CMK (cell line): ENCODE data around the gene FAM124B.
A peak's percentile ranks its signal among the peaks of the same experiment; 100 is the strongest.

Source experiments
- DNase-seq: peaks from one replicate; pipeline ENCODE4 v3.0.0-alpha.2; 2010; ENCODE audit warnings: low read depth

Gene FAM124B, protein sequence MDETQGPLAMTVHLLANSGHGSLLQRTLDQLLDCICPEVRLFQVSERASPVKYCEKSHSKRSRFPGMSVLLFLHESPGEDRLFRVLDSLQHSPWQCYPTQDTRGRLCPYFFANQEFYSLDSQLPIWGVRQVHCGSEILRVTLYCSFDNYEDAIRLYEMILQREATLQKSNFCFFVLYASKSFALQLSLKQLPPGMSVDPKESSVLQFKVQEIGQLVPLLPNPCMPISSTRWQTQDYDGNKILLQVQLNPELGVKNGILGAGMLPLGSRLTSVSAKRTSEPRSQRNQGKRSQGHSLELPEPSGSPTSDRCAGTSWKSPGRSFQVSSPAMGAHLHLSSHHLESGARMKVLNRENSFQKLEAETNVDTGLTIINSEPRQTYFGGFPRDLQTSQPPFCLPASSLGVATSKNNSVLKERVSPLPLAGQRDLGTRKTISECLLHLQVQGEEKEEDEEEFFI

DNA sequence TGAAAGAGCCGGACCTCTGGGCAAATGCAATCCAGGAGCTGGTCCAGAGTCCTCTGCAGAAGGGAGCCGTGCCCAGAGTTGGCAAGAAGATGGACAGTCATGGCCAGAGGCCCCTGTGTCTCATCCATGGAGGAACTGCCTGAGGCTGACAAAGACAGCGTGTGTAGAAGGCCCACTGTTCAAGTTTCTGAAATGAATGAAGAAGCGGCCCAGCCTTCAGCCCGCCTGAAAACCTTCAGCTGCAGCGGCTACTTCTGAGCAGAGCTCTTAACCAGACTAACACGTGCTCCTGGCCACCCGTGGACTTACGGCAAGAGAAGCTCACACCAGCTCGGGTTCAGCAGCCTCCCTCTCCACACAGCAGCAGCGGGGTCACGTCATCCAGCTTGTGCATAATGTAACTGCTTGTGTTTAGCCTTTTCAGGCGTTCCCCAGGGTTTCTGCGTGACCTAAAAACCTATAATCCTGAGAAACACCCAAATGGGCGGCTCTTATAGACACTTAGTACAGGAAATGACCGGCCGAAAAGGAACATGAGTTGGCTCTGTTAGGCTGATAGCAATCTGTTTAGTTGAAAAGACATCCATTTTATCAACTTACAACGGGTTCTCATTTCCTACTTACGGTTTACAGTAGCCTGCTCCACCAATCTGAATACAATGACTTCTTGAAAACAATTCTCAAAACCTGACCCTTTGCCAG is at the start of gene FAM124B:
Gene FAM124B (minus strand): TSS at position 467 of the 702 bp plus-strand sequence. CDS start 339 bp downstream, at position 128.
- DNase-seq, result peak; percentile 78

DNA sequence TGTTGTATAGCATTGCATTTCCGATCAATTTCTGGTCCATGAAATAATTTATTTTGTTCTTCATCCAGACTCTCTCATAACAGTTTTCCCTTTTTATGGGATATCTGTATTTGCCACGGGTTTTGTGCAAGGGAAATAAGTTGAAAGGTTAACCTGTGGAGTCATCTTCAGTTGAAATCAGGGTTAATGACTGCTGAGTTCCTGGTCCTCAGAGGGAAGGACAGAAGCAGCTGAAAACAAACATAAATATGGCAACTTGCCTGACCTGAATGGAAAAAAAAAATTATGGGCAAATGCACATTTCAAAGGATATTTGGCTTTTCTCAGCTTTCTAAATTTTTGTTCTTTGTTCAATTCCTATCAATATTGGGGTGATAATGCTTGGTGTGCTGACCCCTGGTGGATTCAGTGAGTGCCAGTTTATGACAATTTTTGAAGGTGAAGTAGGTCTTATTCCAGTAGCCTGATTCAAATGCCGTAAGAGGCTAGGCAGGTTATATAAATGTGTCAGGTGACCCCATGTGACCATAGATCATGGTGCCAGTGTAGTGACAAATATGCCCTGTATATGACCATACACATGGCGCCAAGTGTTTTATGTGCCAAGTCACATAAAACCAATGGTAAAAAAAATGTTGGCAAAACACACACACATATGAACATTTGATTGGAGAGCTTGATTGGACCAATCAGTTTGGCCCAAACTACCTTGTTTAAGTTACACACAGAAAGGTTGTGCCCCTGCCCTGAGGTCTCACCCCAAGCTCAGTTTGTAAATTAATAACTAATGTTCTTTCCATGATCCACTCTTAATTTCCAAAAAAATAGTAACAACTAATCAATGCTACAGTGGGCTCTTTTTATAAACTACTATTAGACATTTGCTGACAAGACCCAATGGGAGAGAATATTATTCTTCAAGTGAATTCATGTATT is 47.6 kb upstream of the FAM124B start:
- DNase-seq, result no peak

DNA sequence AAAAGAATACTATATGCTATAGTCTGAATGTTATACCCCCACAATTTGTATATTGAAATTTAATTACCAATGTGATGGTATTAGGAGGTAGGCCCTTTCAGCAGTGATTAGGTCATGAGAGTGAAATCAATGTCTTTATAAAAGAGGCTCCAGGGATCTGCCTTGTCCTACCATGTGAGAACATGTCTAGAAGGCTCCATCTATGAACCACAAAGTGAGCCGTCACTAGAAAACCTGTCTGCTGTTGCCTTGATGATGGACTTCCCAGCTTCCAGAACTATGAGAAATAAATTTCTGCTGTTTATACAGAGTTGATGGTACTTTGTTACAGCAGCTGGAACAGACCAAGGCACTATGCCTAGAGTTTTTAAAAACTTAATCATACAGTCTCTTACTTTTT is 46.3 kb upstream of the FAM124B start:
- DNase-seq, result no peak

DNA sequence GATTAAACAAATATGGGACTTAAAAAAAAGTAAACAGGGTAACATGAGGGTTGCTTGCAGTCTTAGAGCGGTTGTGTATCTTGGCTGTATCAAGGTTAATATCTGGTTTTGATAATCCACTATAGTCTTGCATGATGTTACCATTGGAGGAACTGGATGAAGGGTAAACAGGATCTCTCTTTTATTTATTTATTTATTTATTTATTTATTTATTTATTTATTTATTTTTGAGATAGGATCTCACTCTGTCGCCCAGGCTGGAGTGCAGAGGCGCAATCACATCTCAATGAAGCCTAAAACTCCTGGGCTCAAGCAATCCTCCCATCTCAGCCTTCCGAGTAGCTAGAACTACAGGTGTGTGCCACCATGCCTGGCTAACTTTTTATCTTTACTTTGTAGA is 42.9 kb upstream of the FAM124B start:
- DNase-seq, result no peak

DNA sequence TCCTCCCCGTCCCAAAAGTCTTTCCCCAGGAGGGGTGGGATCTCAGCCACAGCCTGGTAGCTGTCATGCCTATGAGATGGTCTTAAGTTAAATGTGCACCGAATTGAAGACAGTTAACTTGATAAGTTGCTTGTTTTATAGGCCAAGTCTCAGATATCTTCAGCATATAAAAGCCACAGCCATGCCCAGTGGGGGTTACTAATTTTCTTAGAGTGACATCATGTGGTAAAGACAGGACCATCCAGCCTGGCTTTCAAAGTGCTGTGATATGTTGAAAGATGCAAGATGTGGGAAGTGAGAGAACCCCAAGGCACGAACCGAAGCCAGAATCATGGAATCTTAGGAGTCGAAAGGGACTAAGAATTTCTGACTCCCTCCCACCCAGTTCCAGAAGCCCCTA is 42.1 kb upstream of the FAM124B start:
- DNase-seq, result no peak

DNA sequence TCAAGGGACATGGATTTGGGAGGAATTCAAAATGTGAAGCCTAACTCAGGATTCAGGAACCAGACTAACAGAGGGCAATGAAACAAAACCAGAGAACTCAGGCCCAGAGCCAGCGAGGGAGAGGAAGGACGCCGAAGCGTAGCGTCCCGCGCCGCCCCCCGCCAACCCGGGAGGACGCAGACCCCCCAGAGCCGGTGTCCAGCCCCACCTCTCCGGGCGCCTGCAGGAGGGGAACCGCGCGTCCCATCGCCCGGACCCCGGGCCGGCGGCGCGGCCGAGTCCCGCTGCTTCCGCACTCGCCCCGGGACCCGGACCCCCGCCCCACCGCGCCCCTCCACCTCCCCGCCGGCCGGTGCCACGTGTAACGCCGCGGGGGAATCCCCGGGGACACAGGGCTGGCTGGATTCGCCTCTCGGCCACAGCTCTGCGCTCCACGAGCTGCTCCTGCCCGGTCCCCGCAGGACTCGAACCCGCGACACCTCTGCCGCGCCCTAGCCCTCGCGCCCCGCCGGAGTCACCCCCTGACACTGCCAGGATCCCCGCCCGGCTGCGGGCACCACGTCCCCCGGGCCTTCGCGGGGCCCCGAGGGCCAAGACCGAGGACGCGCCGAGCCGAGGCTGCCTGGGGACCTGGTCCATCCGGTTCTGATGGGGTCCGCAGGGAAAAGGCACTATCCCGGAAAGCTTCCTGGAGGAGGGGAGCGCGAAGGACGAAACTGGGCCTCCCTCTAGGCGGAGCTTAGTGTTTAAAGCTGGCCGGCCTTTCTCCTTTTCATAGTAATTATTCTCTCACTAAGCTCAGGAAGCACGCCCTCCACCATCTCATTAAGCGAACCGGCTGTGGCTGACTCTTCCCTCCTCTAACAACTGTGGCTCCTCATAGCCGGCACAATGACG is 40.4 kb upstream of the FAM124B start:
- no peak for DNase-seq

DNA sequence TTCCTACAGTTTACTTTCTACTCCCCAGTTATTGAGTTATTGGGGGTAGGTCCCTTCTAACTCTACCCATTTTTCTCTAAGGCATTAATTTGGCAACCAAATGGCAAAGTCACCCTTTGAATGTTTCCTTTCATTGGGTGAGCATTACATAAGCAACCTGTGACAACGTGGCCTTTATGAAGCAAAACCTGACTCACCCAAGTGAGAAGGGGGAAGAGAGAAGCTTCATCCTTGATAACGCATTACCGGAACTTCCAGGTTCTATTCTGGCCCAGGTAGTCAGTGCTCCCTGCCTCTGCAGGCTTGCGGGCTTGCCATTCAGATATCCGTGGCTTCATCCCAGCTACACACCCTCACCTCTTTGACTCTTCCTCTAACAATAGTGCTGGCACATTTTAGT is 39.1 kb upstream of the FAM124B start:
- no peak for DNase-seq

DNA sequence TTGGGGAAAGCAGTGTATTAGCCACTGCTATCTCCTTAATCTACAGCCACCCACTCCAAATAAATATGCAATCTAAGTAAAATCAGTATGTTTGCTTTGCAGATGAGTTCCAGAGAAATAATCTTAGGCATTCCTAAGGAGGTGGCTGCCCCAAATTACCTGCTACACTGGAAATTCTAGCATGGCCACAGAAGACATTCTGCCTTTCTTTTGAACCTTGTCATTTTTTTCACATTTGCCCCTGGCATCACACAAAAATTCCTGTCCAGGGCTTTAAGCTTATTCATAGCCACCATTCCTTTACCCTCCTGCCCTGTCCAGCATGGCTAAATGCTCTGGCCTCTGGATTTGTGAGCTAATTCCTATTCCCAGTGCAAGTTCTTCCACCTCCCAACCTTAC is 36.8 kb upstream of the FAM124B start:
- DNase-seq, result no peak

DNA sequence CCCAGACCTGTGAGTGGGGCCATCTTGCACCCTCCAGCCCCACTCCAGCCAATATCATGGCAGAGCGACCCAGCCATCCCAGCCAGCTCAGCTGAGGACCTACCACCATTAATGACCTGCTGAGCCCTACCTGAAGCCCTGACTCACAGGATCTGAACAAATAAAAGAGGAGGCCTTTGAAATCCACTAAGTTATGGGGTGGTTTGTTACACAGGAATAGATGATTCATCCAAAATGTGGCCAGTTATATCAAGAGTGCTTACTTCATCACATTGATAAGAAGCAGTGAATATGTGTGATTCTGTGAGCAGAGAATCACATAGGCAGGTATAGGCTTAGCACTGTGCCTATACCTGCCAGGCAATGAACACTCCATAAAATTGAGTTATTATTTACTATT is 34.7 kb upstream of the FAM124B start:
- DNase-seq, result no peak

DNA sequence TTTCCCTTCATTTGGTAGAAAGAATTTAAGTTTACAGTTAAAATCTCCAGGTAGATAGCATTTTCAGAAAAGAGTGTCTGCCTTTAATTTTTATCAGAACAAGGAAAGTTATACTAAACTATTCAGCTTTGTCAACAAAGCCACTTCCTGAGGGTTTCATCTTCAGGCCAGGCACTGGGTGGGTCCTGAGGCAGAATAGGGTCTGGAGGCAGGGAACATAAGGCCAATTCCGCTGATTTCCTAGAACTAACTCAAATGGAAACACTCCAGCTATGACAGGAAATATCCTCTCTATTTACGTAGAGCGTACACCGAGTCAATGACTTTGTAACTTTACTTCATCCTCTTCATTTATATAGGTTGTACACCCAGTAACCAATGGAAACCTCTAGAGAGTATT is 32.7 kb upstream of the FAM124B start:
- no peak for DNase-seq

DNA sequence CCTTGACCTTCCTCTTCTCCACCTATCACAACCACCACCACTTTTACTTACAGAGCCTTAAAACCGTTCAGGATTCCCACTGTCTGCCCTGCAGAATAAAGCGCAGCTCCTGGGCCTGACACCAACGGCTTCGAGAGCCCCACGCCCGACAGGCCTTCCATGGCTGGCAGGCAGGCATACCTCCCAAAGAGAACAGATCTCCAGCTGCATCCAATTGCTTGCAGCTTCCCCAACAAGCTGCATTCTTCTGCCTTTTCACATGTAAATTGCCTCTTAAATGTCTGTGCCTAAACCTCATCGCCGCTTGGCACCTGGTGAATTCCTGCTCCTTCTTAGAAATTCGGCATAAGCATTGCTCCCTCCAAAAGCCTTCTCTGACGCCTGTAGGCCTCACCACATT is 31.5 kb upstream of the FAM124B start:
- no peak for DNase-seq

DNA sequence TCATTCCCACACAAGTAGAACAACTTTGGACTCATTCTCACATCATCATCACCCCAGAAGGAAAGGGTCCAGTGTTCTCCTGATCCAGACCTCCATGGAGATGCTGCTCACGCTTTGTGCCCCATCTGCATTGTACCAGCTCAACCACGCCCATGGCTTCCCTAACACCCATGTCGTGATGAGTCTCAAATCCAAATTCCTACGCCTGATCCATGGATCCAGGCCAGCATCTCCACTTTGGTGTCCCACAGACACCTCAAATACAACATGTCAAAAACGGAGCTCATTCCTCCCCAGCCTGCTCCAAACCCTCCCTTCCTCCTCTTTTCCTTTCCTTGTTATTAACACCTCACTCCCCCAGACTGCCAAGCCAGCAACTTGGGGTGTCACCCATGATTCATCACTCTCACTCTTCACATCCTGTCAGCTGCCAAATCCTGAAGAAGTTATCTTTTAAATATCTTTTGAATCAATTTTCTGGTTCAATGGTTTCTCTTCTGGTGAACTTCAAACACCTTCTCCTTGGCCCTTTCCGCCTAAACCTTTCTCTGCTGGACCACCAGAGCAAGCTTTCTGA is 30.2 kb upstream of the FAM124B start:
- no peak for DNase-seq

DNA sequence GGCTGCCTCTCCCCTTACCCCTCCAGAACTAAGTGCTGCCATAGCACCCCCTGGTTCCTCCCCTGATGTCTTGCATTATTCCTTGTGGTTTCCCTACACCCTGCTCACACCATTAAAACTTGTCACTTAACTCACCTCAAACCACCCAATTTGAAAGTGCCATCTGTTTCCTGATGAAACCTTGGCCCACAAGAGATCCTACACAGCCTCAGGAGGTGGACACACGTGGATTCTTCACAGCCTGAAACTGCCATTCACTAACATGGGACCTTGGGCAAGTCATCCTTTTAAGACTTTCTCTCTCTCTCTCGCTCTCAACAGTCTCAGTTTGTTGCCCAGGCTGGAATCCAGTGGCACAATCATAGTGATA is 27.5 kb upstream of the FAM124B start:
- DNase-seq, result no peak

DNA sequence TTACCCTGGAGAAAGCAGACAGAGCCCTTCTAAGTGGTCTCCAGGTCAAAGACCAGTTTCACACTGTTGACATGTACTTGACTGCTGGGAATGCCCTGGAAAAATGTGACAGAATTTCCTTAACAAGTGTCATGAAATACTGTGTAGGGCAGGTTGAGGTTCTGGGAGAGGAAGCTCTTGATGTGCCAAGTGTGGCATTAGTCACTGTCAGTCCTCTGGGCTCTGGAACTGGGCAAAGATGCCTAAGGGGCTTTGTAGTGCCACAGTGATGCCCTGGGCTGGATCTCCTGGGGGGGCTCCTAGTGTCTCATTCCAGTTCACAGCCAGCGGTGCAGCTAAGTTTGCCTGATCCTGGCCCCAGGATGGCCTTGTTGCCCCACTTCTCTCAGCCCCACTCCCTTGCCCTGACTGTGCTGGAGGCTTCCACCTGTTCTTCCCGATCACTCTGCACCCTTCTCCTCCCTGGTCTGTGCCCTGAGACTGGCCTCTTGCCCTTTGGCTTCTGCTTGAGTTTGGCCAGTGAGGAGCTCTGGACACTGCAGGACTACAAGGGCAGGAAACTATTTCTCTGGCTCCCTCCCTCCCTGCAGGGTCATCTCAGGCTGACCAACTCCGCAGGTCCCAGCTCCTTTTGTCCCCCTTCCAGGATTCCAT is 27.0 kb upstream of the FAM124B start:
- DNase-seq, result no peak

DNA sequence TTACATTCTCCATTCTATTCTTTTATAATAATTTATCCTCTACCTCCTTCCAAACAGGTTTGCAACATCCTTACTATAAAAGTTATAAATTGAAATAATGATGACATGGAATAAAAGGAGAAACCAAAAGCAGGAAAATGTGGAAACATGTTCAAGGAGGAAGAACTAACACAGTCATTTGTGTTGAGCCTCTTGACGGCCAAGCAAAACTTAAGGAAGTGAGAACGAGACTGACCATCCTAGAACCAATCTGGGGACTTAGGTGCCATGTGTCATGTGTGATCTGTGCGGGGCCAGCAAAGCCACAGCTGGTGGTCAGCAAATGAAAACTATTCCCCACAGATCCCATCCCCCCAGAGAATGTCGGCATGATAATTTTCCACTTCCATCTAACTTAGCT is 25.6 kb upstream of the FAM124B start:
- no peak for DNase-seq

DNA sequence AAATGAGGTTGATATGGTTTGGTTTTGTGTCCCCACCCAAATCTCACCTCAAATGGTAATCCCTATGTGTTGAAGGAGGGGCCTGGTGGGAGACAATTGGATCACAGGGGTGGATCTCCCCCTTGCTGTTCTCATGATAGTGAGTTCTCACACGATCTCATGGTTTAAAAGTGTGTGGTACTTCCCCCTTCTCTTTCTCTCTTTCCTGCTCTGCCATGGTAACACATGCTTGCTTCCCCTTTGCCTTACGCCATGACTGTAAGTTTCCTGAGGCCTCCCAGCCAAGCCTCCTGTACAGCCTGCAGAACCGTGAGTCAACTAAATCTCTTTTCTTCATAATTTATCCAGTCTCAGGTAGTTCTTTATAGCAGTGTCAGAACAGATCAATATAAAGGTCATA is 24.7 kb upstream of the FAM124B start:
- no peak for DNase-seq

DNA sequence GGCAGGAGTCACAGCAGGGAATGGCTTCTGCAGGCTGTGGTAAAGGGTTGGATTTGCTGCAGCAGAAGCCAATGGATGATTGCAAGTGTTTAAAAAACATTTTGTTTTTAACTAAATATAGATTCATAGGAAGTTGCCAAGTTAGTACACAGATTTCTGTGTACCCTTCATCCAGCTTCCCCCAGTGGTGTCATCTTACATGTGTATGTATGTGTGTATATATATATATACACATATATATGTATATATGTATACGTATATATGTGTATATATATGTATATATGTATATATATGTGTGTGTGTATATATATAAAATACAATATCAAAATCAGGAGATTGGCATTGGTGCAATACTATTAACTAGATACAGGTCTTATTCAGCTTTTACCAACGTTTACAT is 19.2 kb upstream of the FAM124B start:
- DNase-seq, result no peak

DNA sequence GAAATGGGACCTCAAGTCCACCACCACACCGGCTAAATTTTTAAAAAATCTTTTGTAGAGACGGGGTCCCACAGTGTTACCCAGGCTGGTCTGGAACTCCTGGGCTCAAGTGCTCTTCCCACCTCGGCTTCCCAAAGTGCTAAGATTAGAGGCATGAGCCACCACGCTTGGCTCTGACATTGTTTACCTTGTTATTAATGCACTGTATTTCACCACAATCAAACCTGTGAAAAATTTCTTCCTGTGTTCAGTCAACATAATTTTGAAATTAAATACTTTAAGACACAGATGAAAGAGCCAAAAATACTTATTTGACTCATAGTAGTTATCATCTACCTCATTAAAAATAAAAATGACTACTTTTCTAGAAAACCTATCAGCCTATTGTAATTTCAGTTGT is 16.0 kb upstream of the FAM124B start:
- DNase-seq, result no peak

DNA sequence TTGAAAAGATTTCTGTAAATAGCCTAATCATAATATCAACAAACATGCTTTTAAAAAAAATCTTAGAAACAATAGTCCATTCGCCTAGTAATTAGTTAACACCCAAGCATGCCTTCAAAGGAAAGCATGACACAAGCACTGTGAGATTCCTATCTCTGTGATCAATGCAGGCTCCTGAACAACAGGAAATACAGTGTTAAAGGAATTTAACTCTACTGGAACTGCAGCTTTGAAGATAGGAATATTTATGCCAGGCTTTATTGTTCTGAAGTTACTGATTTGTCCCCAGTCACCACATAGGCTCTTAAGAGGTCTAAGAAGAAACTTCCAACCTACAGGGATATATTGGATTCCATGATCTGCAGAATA is 15.4 kb upstream of the FAM124B start:
- DNase-seq, result no peak

DNA sequence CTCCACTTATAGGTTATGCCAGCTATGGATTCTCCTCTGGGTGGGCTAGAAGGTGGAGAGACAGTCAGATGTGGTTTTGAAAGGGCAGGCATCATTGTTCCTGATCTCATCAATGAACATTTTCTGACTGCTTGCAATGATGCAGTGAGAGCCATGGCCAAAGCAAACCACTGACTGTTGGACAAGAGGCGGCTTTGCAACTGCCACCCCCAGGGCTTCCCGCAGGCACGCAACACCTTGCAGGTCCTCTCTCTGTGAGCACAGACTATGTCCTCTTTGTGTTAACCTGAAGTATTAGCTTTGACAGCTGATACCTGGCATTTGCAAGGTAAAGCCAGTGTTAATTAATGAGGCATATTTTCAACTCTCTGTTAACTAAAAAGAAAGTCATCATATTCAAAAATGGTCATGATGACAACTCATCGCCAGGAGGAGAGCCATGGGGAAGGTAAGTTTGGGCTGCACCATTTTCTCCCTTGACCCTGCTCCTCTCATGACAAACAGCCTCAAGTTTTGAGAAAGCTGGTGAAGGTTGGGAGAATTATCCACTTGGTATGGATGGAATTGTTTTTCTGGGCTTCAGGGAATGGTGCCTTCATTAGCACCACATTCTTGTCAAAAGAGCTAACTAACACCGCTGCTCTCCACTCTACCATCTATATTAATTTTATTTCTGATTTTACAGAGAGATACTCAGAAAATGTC is 14.9 kb upstream of the FAM124B start:
- no peak for DNase-seq
